PC-9 (cell line): ENCODE measurements around the gene SNX32.

Source experiments
- EZH2 ChIP-seq: fragments of 200-600 bp; sonication (generic); IDR thresholded peaks from 2 replicates; pipeline ENCODE4 v1.8.0; 2017; ENCODE audit warnings: antibody characterized with exemption, low read depth
- TF ChIP-seq, protein P1 (sequence below): fragments of 200-600 bp; sonication (generic); conservative IDR thresholded peaks from 2 replicates; pipeline ENCODE4 v1.6.1; 2017; ENCODE audit warnings: mixed run types, antibody characterized with exemption, mild to moderate bottlenecking, moderate library complexity

DNA sequence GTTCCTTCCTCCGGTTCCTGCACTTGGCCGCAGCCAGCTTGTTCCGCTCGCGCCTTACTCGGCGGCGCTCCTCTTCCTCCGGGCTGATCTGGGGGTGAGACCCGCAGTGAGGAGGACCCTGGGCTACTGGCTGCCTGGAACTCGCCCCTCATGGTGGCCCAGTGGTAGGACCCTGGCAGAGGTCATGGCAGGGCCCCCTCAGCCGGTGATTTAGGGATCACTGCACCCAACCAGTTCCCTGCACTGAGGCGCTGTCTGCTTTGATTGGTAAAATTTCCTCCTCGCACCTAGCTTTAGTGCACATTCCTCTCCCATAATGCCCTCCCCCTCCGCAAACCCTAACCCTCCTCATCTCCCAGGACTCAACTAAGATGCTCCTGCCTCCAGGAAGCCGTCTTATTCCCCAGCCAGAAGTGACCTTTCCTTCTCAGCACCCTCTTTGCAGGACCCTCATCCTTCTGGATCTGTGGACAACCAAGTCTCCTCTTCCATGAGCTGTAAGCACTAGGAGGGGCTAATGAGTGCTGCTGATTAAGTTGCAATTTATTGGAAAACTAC lies 60.4 kb downstream of the SNX32 start:
- TF ChIP-seq, protein P1, sequence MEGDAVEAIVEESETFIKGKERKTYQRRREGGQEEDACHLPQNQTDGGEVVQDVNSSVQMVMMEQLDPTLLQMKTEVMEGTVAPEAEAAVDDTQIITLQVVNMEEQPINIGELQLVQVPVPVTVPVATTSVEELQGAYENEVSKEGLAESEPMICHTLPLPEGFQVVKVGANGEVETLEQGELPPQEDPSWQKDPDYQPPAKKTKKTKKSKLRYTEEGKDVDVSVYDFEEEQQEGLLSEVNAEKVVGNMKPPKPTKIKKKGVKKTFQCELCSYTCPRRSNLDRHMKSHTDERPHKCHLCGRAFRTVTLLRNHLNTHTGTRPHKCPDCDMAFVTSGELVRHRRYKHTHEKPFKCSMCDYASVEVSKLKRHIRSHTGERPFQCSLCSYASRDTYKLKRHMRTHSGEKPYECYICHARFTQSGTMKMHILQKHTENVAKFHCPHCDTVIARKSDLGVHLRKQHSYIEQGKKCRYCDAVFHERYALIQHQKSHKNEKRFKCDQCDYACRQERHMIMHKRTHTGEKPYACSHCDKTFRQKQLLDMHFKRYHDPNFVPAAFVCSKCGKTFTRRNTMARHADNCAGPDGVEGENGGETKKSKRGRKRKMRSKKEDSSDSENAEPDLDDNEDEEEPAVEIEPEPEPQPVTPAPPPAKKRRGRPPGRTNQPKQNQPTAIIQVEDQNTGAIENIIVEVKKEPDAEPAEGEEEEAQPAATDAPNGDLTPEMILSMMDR, result no peak
- no peak for TF ChIP-seq EZH2
